GM12891 (cell line): Measurements from ENCODE around the gene E4F1.

Experiments used
- POLR2A ChIP-seq: IDR thresholded peaks from 2 replicates; pipeline ENCODE4 v1.6.1; 2011; ENCODE audit warnings: low read depth, low read length, control low read depth
- POLR2AphosphoS5 ChIP-seq: IDR thresholded peaks from 2 replicates; pipeline ENCODE4 v1.6.1; 2011; ENCODE audit warnings: low read depth, low read length, control low read depth
- TAF1 ChIP-seq: IDR thresholded peaks from 2 replicates; pipeline ENCODE4 v1.6.1; 2011; ENCODE audit warnings: low read depth, low read length, control low read depth

DNA sequence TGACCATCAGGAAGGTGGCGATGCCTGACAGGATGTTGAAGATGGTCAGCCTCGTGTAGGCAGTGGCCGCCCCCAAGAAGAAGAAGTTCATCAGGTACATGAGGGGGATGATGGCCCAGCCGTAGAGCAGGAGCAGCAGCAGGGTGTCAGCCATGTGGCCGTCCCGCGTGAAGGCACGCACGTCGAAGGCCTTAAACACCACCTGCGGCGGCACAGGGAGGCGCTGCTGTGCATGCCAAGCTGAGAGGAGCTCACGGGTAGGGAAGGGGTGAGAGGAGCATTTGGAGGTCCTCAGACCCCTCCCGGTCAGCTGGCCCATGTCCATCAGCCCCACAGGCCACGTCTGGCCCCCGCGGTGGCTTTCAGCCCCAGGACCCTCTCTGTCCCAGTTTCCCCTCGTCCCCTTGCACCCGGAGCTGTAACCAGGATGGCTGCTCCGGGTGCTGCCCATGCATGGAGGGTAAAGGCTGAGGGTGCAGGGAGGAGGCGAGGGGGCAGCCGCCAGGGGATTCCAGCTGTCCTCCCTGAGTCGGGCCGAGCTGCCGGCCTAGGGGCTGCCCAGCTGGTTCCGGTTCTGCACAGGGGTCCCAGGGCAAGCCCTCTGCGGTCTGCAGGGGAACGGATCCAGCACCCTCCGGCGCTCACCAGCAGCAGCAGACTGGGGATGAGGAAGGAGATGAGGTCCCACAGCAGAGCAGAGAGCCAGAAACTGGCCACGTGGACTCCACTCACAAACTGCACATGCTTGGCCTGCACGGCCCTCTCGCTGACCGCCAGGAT is 61.6 kb downstream of the E4F1 start:
- TF ChIP-seq POLR2AphosphoS5 (no peak), POLR2A (no peak), TAF1 (no peak)
